ENCODE data around the gene TBC1D9. TPM values are rescaled to one million over a fixed set of nuclear protein-coding genes. Genes with fewer than 3 reads are reported as not detected.

TBC1D9 gene
- total and polyA plus RNA-seq, 2 of the 13 experiments (the other 11 are each of a cell fraction or from before 2014, with no cell fraction given), result 11.9 to 12.2 TPM

- no peak for FAIRE-seq
- POLR2A ChIA-PET, result interaction anchor here (0.8 to 0.9 kb wide), 2 partner anchors 12 to 17 kb away, joined by 3 to 5 read pairs; partner anchors contain the start of gene TBC1D9
These were observed 16.2 kb downstream of the TBC1D9 start for GRCh38 chr4:140739971-140740370.

More at GRCh38 chr4:140739971-140740370, 16.2 kb downstream of the TBC1D9 start:
- peaks cover 100% of the 10 kb centered on the region for H3K4me1 ChIP-seq (ENCODE audit: insufficient read depth, low read length)
- CTCF ChIA-PET (ENCODE audit: low intra/inter-chr PET ratio, low total read pairs), result no interaction called here
- peaks cover 86% of the 10 kb centered on the region for H3K79me2 ChIP-seq (ENCODE audit: insufficient read depth, low read length)
- H3K4me3 ChIP-seq (replicated peaks in 1 of 3; ENCODE audit: insufficient read depth in 1 of 3, low read depth in 2 of 3, low read length in 3 of 3), result no peak overlapping the region
- intact Hi-C loops (cut with micrococcal nuclease; ENCODE audit: unreplicated experiment) (loop anchor here (5.0 kb wide), 1 partner anchor 98 kb away; no protein-coding TSS in a partner anchor), in situ Hi-C loops (cut with HindIII; ENCODE audit: extremely low pct_ligation_motif_present, low pct_unique_long_range_greater_than_20kb) (no loop called here)
- 0 out of 2 replicates have a peak, but pooled peaks have one; percentile 12 for TF ChIP-seq MIER3 (CRISPR knock-in tag; IDR thresholded peaks at IDR 0.05; ENCODE audit: borderline replicate concordance)
- TF ChIP-seq ZSCAN30 (CRISPR knock-in tag; IDR thresholded peaks at IDR 0.05), result no peak
- no peak for TF ChIP-seq ZKSCAN8 (CRISPR knock-in tag; IDR thresholded peaks at IDR 0.05; ENCODE audit: borderline replicate concordance)
- no peak for TF ChIP-seq TAF1 (CRISPR knock-in tag; IDR thresholded peaks at IDR 0.05)
- TF ChIP-seq, protein P1, sequence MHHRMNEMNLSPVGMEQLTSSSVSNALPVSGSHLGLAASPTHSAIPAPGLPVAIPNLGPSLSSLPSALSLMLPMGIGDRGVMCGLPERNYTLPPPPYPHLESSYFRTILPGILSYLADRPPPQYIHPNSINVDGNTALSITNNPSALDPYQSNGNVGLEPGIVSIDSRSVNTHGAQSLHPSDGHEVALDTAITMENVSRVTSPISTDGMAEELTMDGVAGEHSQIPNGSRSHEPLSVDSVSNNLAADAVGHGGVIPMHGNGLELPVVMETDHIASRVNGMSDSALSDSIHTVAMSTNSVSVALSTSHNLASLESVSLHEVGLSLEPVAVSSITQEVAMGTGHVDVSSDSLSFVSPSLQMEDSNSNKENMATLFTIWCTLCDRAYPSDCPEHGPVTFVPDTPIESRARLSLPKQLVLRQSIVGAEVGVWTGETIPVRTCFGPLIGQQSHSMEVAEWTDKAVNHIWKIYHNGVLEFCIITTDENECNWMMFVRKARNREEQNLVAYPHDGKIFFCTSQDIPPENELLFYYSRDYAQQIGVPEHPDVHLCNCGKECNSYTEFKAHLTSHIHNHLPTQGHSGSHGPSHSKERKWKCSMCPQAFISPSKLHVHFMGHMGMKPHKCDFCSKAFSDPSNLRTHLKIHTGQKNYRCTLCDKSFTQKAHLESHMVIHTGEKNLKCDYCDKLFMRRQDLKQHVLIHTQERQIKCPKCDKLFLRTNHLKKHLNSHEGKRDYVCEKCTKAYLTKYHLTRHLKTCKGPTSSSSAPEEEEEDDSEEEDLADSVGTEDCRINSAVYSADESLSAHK (CRISPR knock-in tag; IDR thresholded peaks at IDR 0.05; ENCODE audit: borderline replicate concordance), result no peak
- TF ChIP-seq LCORL (IDR thresholded peaks at IDR 0.05), result no peak
- TF ChIP-seq LCORL (CRISPR knock-in tag; IDR thresholded peaks at IDR 0.05), result no peak
- TF ChIP-seq ZNF563 (CRISPR knock-in tag; IDR thresholded peaks at IDR 0.05), result no peak
- no peak for TF ChIP-seq SKI (IDR thresholded peaks at IDR 0.05; ENCODE audit: partially characterized antibody)
- no peak for TF ChIP-seq CREB1 (IDR thresholded peaks at IDR 0.05)
- peak; percentile 23; the same call in 1 of the 2 replicates for TF ChIP-seq CREB1 (CRISPR knock-in tag; IDR thresholded peaks at IDR 0.05)
- no peak for TF ChIP-seq ZNF281 (CRISPR knock-in tag; IDR thresholded peaks at IDR 0.05; ENCODE audit: borderline replicate concordance)
- peak; percentile 9; the same call in 1 of the 2 replicates for TF ChIP-seq FOSL1 (CRISPR knock-in tag; IDR thresholded peaks at IDR 0.05; ENCODE audit: borderline replicate concordance)
- no peak for TF ChIP-seq ZNF883 (CRISPR knock-in tag; IDR thresholded peaks at IDR 0.05; ENCODE audit: not compliant biosample characterization)
- ATAC-seq, result peak; percentile 55
- no peaks in the 10 kb centered on the region for H3K27me3 ChIP-seq (ENCODE audit: control insufficient read depth in 1 of 2, insufficient read depth in 2 of 2, low read length in 2 of 2)
- DNase-seq (ENCODE audit: low spot score), result peak; percentile 44
- 0 out of 2 replicates have a peak overlapping the region, but pooled peaks have one; percentile 17 for H3K9ac ChIP-seq (ENCODE audit: insufficient read depth, low read depth, low read length)
- H3K36me3 ChIP-seq (replicated peaks in 1 of 2; ENCODE audit: control insufficient read depth in 1 of 2, insufficient read depth in 2 of 2, low read length in 2 of 2), result no peaks in the 10 kb centered on the region
- no TSS peak for BruUV-seq (replicated peaks)
- peak overlapping the region; percentile 51 for H3K4me2 ChIP-seq (ENCODE audit: low read depth, low read length)
- H3K9me3 ChIP-seq (ENCODE audit: low read length), result no peaks in the 10 kb centered on the region
- H2AFZ ChIP-seq (ENCODE audit: low read length), result no peak overlapping the region
- H3K27ac ChIP-seq (ENCODE audit: extremely low read length, insufficient read depth, low read length), result peak overlapping the region; percentile 55
- H4K20me1 ChIP-seq (ENCODE audit: insufficient read depth, low read length), result no peaks in the 10 kb centered on the region; the same call in 1 of the 2 replicates

All from HepG2 (cell line).